Cerebellar nuclear complex (tissue), 1 donor: ENCODE measurements around the gene MED12L.
"Not testable (repeated sequence)": the region's sequence is repeated elsewhere in the genome, so short reads cannot be mapped to it uniquely, and the experiment has no call there.

Experiments used
- DNase-seq, 2 experiments: peaks; one replicate each; lab custom pipeline; 2025; lab: John Stamatoyannopoulos, UW

Gene MED12L

GRCh38 chr3:151379083-151379734, 293.7 kb downstream of the MED12L start:
- DNase-seq: no peak

- DNase-seq: no peak
Observed at GRCh38 chr3:151382671-151383070, 297.2 kb downstream of the MED12L start.

GRCh38 chr3:151383111-151383510, 297.6 kb downstream of the MED12L start:
- DNase-seq: no peak

- DNase-seq: no peak
Observed at GRCh38 chr3:151383956-151384355, 298.5 kb downstream of the MED12L start.

- no peak for DNase-seq
Observed at GRCh38 chr3:151384741-151385174, 299.3 kb downstream of the MED12L start, which contains the start of gene P2RY12. Gene P2RY12, minus strand, starts transcription at chr3:151384753. Its CDS starts 45,908 bp downstream, at chr3:151338845.

GRCh38 chr3:151386056-151386455, 300.6 kb downstream of the MED12L start:
- DNase-seq: no peak

- no peak for DNase-seq
Observed at GRCh38 chr3:151387432-151387831, 302.0 kb downstream of the MED12L start.

- no peak for DNase-seq
Observed at GRCh38 chr3:151387842-151388241, 302.4 kb downstream of the MED12L start.

GRCh38 chr3:151391720-151392119, 306.3 kb downstream of the MED12L start:
- DNase-seq: no peak

GRCh38 chr3:151392191-151392590, 306.7 kb downstream of the MED12L start:
- DNase-seq: not testable (repeated sequence)

GRCh38 chr3:151393146-151393830, 307.8 kb downstream of the MED12L start:
- DNase-seq: no peak

- no peak for DNase-seq
Observed at GRCh38 chr3:151393941-151394340, 308.5 kb downstream of the MED12L start.

GRCh38 chr3:151394611-151395010, 309.1 kb downstream of the MED12L start:
- DNase-seq: no peak

- no peak for DNase-seq
Observed at GRCh38 chr3:151395806-151396205, 310.3 kb downstream of the MED12L start.

GRCh38 chr3:151398895-151399294, 313.4 kb downstream of the MED12L start:
- no peak for DNase-seq

GRCh38 chr3:151400341-151400740, 314.9 kb downstream of the MED12L start:
- DNase-seq: no peak

GRCh38 chr3:151402349-151402748, 316.9 kb downstream of the MED12L start:
- DNase-seq: no peak

- DNase-seq: no peak
Observed at GRCh38 chr3:151403246-151403645, 317.8 kb downstream of the MED12L start.

- DNase-seq: no peak
Observed at GRCh38 chr3:151404316-151404715, 318.9 kb downstream of the MED12L start.

- DNase-seq: no peak
Observed at GRCh38 chr3:151407928-151408327, 322.5 kb downstream of the MED12L start.

GRCh38 chr3:151410891-151411559, 325.6 kb downstream of the MED12L start:
- DNase-seq: no peak

- no peak for DNase-seq
Observed at GRCh38 chr3:151412989-151413388, 327.5 kb downstream of the MED12L start.

- DNase-seq: no peak
Observed at GRCh38 chr3:151415289-151415688, 329.8 kb downstream of the MED12L start.
